B cell (primary cell): ENCODE results near the gene GPR108. TPM values are rescaled to one million over a fixed set of nuclear protein-coding genes. Genes with fewer than 3 reads are reported as not detected.

Experiments used
- ATAC-seq: fragments of 200-7000 bp; cut with Tn5 transposase; one replicate; pipeline ENCODE4 v1.10.0; 2021; ENCODE audit warnings: low read depth, mild to moderate bottlenecking, moderate number of reproducible peaks, moderate library complexity
- CTCF ChIA-PET: fragments of 350-600 bp; sonication (Branson Sonifier 250); formaldehyde crosslinking; loops from one replicate; lab custom pipeline; 2021; ENCODE audit warnings: antibody characterized with exemption, inconsistent platforms; lab: Charles Lee
- POLR2A ChIA-PET: fragments of 350-600 bp; sonication (Branson Sonifier 250); formaldehyde crosslinking; loops from one replicate; lab custom pipeline; 2021; ENCODE audit warnings: antibody characterized with exemption; lab: Charles Lee
- DNase-seq: peaks from one replicate; pipeline ENCODE4 v3.0.0; 2013
- H2AFZ ChIP-seq: 2 replicates; pipeline ENCODE4 v1.6.1; 2012; ENCODE audit warnings: mild to moderate bottlenecking, low read depth, low read length; ENCODE audit not compliant: insufficient read depth, poor library complexity, severe bottlenecking
- H3K27ac ChIP-seq, 2 donors: 1 replicate in 1 of 2; 2 replicates in 1 of 2; pipeline ENCODE4 v1.5.1; 2012 to 2013; ENCODE audit warnings: low read length in 2 of 2, mild to moderate bottlenecking in 2 of 2, moderate library complexity in 1 of 2
- H3K27me3 ChIP-seq, 4 experiments: fragments of 200-600 bp in 1 of 4; sonication (generic) in 1 of 4; replicated peaks in 1 of 4; 1 replicate in 2 of 4; 2 replicates in 2 of 4; pipeline versions ENCODE4 v1.6.1 to v1.7.0; 2013 to 2016; ENCODE audit warnings: low read length in 3 of 4, mild to moderate bottlenecking in 2 of 4, mixed read lengths in 1 of 4, moderate library complexity in 1 of 4; ENCODE audit not compliant: insufficient read depth in 4 of 4, control insufficient read depth in 3 of 4; ENCODE audit errors: control extremely low read depth in 1 of 4
- H3K36me3 ChIP-seq, 2 experiments: replicated peaks in 1 of 2; 1 replicate in 1 of 2; 2 replicates in 1 of 2; pipeline versions ENCODE4 v1.6.1 to v1.7.1; 2013; ENCODE audit warnings: low read length in 1 of 2; ENCODE audit not compliant: insufficient read depth in 2 of 2, control insufficient read depth in 1 of 2; ENCODE audit errors: control extremely low read depth in 1 of 2, extremely low read depth in 1 of 2
- H3K4me1 ChIP-seq, 2 donors: fragments of 200-600 bp in 1 of 2; sonication (generic) in 1 of 2; 1 replicate in 1 of 2; 2 replicates in 1 of 2; pipeline versions ENCODE4 v1.5.1 to v1.6.1; 2013 to 2017; ENCODE audit warnings: low read length in 2 of 2; ENCODE audit not compliant: control insufficient read depth in 2 of 2, insufficient read depth in 2 of 2
- H3K4me2 ChIP-seq: replicated peaks from 2 replicates; pipeline ENCODE3; 2012; ENCODE audit warnings: mild to moderate bottlenecking, low read depth, low read length; ENCODE audit not compliant: poor library complexity, severe bottlenecking
- H3K4me3 ChIP-seq, 5 experiments: fragments of 200-600 bp in 1 of 5; sonication (generic) in 1 of 5; 1 replicate in 3 of 5; 2 replicates in 2 of 5; pipeline versions ENCODE4 v1.5.1 to v1.7.0; 2011 to 2016; ENCODE audit warnings: low read length in 4 of 5, mild to moderate bottlenecking in 4 of 5, low read depth in 2 of 5, control low read depth in 1 of 5, moderate library complexity in 1 of 5; ENCODE audit not compliant: insufficient read depth in 1 of 5; ENCODE audit errors: control extremely low read depth in 1 of 5, extremely low read depth in 1 of 5
- H3K79me2 ChIP-seq: fragments of 200-600 bp; sonication (generic); one replicate; pipeline ENCODE4 v1.6.0; 2016; ENCODE audit warnings: low read length; ENCODE audit not compliant: control insufficient read depth, insufficient read depth
- H3K9ac ChIP-seq: fragments of 200-600 bp; sonication (generic); 2 replicates; pipeline ENCODE4 v1.6.1; 2017; ENCODE audit warnings: mild to moderate bottlenecking, low read length, moderate library complexity
- H3K9me3 ChIP-seq, 3 donors: one replicate each; pipeline versions ENCODE4 v1.6.1 to v1.7.1; 2013; ENCODE audit warnings: low read length in 2 of 3; ENCODE audit not compliant: control insufficient read depth in 2 of 3, insufficient read depth in 1 of 3; ENCODE audit errors: control extremely low read depth in 1 of 3
- H4K20me1 ChIP-seq: 2 replicates; pipeline ENCODE4 v1.6.0; 2012; ENCODE audit warnings: mild to moderate bottlenecking, low read length; ENCODE audit not compliant: insufficient read depth, control insufficient read depth, poor library complexity, severe bottlenecking
- H3K27ac Mint-ChIP-seq: one replicate; pipeline ENCODE4 v1.8.0; 2021; ENCODE audit warnings: mixed read lengths
- H3K27me3 Mint-ChIP-seq: one replicate; pipeline ENCODE4 v1.8.0; 2021; ENCODE audit warnings: mixed read lengths
- H3K4me1 Mint-ChIP-seq: one replicate; pipeline ENCODE4 v1.8.0; 2021; ENCODE audit warnings: mixed read lengths
- H3K4me3 Mint-ChIP-seq: one replicate; pipeline ENCODE4 v1.8.0; 2021; ENCODE audit warnings: mixed read lengths
- H3K9me3 Mint-ChIP-seq: one replicate; pipeline ENCODE4 v1.8.0; 2022; ENCODE audit warnings: mixed read lengths; ENCODE audit not compliant: insufficient read depth
- EZH2 ChIP-seq: IDR thresholded peaks from 2 replicates; pipeline ENCODE4 v1.6.1; 2012; ENCODE audit warnings: borderline replicate concordance, low read depth, mild to moderate bottlenecking, moderate library complexity, low read length; ENCODE audit not compliant: insufficient read depth, poor library complexity, severe bottlenecking
- WGBS: methylation state at CpG from one replicate; pipeline ENCODE4 v1.1.5; 2013; ENCODE audit warnings: missing lambda C conversion rate; ENCODE audit not compliant: insufficient coverage; 5-methylcytosine and 5-hydroxymethylcytosine counted together
- intact Hi-C: fragments of 100-400 bp; cut with micrococcal nuclease; formaldehyde crosslinking; loops from one replicate; pipeline ENCODE4 v1.10.0; 2022
- polyA plus RNA-seq: library from polyadenylated mRNA; depleted of rRNA; stranded (reverse); fragments of >200 nt; gene quantifications from 2 replicates; pipeline ENCODE4 v1.2.3, GENCODE V29; 2012
- total RNA-seq, 2 donors: library from RNA; stranded (reverse); fragments of 120-200 nt in 1 of 2; gene quantifications; 1 replicate in 1 of 2; 2 replicates in 1 of 2; pipeline versions ENCODE4 v1.2.3 to v1.2.4, GENCODE V29; 2013 to 2022
- TF ChIP-seq, protein P1 (sequence below): fragments of 200-600 bp; IDR thresholded peaks from one replicate; pipeline ENCODE4 v1.8.0; 2022; ENCODE audit warnings: antibody characterized with exemption, mild to moderate bottlenecking

Gene GPR108
- total and polyA plus RNA-seq, 2 donors (not counting 1 experiment from before 2014, with no cell fraction given) = 79.0 to 82.5 TPM

DNA sequence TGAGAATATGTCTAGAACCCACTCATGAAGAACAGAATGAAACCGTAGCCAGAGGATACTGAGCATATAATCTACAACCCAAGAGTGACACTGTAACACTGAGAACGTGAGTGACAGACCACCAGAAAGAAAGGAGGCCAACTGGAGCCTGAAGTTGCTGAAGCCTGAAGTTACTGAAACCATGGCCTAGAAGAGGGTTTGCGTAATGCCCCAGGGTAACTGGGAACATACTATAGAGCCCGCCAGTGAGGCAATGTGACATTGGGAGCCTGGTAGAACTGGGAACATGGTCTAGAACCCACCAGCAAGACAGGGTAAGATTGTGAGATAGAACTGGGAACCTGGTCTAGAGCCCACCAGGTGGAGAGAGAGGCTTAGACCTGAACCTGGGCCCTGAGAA lies 51.9 kb downstream of the GPR108 start:
- Histone ChIP-seq H3K9ac (no peak overlapping the region), H2AFZ (no peak overlapping the region), H3K36me3 (no peaks in the 10 kb centered on the region), H3K27ac (no peak overlapping the region), H3K79me2 (no peaks in the 10 kb centered on the region), H3K4me2 (no peak overlapping the region), H4K20me1 (no peaks in the 10 kb centered on the region), H3K9me3 (peaks cover 0 to 4% (median 3%) of the 10 kb centered on the region in 3 donors), H3K27me3 (no peaks in the 10 kb centered on the region), H3K4me1 (no peaks in the 10 kb centered on the region), H3K4me3 (no peak overlapping the region)
- H3K4me3 Mint-ChIP-seq = no peak overlapping the region
- TF ChIP-seq, protein P1, sequence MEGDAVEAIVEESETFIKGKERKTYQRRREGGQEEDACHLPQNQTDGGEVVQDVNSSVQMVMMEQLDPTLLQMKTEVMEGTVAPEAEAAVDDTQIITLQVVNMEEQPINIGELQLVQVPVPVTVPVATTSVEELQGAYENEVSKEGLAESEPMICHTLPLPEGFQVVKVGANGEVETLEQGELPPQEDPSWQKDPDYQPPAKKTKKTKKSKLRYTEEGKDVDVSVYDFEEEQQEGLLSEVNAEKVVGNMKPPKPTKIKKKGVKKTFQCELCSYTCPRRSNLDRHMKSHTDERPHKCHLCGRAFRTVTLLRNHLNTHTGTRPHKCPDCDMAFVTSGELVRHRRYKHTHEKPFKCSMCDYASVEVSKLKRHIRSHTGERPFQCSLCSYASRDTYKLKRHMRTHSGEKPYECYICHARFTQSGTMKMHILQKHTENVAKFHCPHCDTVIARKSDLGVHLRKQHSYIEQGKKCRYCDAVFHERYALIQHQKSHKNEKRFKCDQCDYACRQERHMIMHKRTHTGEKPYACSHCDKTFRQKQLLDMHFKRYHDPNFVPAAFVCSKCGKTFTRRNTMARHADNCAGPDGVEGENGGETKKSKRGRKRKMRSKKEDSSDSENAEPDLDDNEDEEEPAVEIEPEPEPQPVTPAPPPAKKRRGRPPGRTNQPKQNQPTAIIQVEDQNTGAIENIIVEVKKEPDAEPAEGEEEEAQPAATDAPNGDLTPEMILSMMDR = no peak
- TF ChIP-seq EZH2 = no peak
- no peak for ATAC-seq
- H3K4me1 Mint-ChIP-seq = no peaks in the 10 kb centered on the region
- H3K27ac Mint-ChIP-seq = no peak overlapping the region
- peaks cover 7% of the 10 kb centered on the region for H3K27me3 Mint-ChIP-seq
- WGBS = 92% methylated on average over 4 of the region's 4 CpGs
- POLR2A ChIA-PET = no interaction called here
- CTCF ChIA-PET = no interaction called here
- H3K9me3 Mint-ChIP-seq = no peaks in the 10 kb centered on the region
- intact Hi-C loops = no loop called here
- no peak for DNase-seq

DNA sequence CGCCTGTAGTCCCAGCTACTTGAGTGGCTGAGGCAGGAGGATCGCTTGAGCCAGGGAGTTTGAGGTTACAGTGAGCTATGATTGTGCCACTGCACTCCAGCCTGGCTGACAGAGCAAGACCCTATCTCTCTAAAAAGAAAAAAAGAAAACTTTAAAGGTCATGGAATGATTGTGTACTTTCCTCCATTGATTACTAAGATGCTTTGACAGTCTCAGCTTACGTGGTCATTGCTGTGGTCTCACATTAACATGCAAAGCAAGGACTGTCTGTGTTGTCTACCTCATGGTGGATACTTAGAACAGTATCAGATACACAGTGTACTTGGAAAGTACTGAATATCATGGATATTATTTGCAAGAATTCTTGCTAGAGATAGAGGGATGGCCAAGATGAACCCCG lies 53.4 kb downstream of the GPR108 start:
- Histone ChIP-seq H2AFZ (no peak overlapping the region), H3K4me2 (no peak overlapping the region), H4K20me1 (no peaks in the 10 kb centered on the region), H3K79me2 (no peaks in the 10 kb centered on the region), H3K4me3 (no peak overlapping the region), H3K9me3 (peaks cover 0 to 4% (median 3%) of the 10 kb centered on the region in 3 donors), H3K9ac (no peak overlapping the region), H3K4me1 (no peaks in the 10 kb centered on the region), H3K27ac (no peak overlapping the region), H3K36me3 (no peaks in the 10 kb centered on the region), H3K27me3 (peaks cover 0 to 4% (median 0%) of the 10 kb centered on the region in 4 experiments)
- peaks cover 15% of the 10 kb centered on the region for H3K27me3 Mint-ChIP-seq
- intact Hi-C loops = no loop called here
- H3K4me3 Mint-ChIP-seq = no peak overlapping the region
- 100% methylated on average over 3 of the region's 4 CpGs for WGBS
- DNase-seq (no peak), ATAC-seq (no peak)
- TF ChIP-seq EZH2 = no peak
- TF ChIP-seq, protein P1 = no peak
- ChIA-PET CTCF (no interaction called here), POLR2A (no interaction called here)
- no peaks in the 10 kb centered on the region for H3K4me1 Mint-ChIP-seq
- no peak overlapping the region for H3K27ac Mint-ChIP-seq
- no peaks in the 10 kb centered on the region for H3K9me3 Mint-ChIP-seq
